ENCODE measurements around the gene NDUFS6. TPM values are rescaled to one million over a fixed set of nuclear protein-coding genes. Genes with fewer than 3 reads are reported as not detected.

The NDUFS6 gene
- polyA plus RNA-seq, 2 donors: 41.8 to 67.4 TPM

DNA sequence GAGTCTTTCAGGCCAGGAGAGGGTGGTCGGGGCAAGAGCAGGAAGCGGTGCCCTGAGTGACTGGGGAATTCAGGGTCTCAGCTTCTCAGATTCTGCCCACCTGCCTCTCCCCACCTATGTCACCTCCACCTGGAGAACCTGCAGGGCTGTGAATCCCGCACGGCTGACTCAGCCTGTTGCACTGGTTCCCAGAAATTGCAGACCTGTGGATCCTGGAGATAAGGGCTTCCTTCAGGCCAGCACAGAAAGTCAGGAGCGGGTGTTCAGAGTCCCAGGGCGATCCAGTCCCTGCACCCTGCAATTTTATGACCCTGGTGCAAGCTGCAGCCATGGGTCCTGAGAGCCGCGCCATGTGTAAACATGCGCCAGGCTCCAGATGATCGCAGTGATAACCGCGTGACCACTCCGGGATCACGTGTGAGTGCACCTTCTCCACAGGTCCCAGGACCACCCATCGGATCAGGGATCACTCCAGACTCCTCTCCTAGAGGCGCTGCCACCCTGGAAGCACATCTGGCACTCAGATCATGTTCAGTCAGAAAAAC, 63.8 kb downstream of the NDUFS6 start:
- Histone ChIP-seq H3K27me3 (ENCODE audit: control insufficient read depth in 1 of 2, insufficient read depth in 2 of 2, low read length in 2 of 2) (peaks cover 0 to 3% of the 10 kb centered on the region in 2 donors), H3K9me3 (ENCODE audit: control insufficient read depth in 2 of 2, insufficient read depth in 1 of 2, low read depth in 1 of 2, low read length in 1 of 2) (peaks cover 0 to 4% of the 10 kb centered on the region in 2 donors), H3K4me3 (ENCODE audit: low read depth in 1 of 2, low read length in 2 of 2) (no peak overlapping the region), H3K27ac (ENCODE audit: low read depth in 2 of 2, low read length in 1 of 2) (no peak overlapping the region), H3K4me1 (ENCODE audit: control insufficient read depth in 2 of 2, insufficient read depth in 2 of 2, low read length in 1 of 2) (no peaks in the 10 kb centered on the region), H3K36me3 (ENCODE audit: control insufficient read depth in 2 of 2, insufficient read depth in 2 of 2, low read length in 1 of 2) (no peaks in the 10 kb centered on the region)
- WGBS, 2 donors: 78 to 85% methylated on average over 16 of the region's 16 CpGs

DNA sequence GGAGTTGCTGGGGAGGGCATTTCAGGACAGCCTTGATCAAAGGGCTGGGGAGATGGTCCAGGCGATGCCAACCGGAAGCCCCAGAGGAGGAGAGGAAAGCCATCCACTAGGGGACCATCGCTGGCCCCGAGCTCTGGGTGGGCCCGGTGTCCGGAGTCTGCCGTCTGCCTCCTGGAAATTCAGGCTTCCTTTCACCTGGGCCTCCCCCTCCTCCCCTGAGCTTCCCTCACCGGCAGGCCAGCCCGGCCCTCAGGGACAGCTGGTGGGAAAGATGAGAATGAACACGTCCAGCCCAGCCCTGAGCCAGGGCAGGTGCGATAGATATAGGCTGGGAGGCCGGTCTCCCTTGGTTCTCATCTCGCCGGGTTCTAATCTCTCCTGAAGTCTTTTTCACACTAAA, 64.3 kb downstream of the NDUFS6 start:
- 56 to 66% methylated on average over 14 of the region's 14 CpGs for WGBS, 2 donors
- H3K27me3 ChIP-seq (ENCODE audit: control insufficient read depth in 1 of 2, insufficient read depth in 2 of 2, low read length in 2 of 2): no peaks in the 10 kb centered on the region
- H3K27ac ChIP-seq (ENCODE audit: low read depth in 2 of 2, low read length in 1 of 2): no peak overlapping the region
- no peaks in the 10 kb centered on the region for H3K36me3 ChIP-seq (ENCODE audit: control insufficient read depth in 2 of 2, insufficient read depth in 2 of 2, low read length in 1 of 2)
- no peaks in the 10 kb centered on the region for H3K4me1 ChIP-seq (ENCODE audit: control insufficient read depth in 2 of 2, insufficient read depth in 2 of 2, low read length in 1 of 2)
- no peak overlapping the region for H3K4me3 ChIP-seq (ENCODE audit: low read depth in 1 of 2, low read length in 2 of 2)
- peaks cover 0 to 6% of the 10 kb centered on the region in 2 donors for H3K9me3 ChIP-seq (ENCODE audit: control insufficient read depth in 2 of 2, insufficient read depth in 1 of 2, low read depth in 1 of 2, low read length in 1 of 2)

Other genes with a start within 250 kb of the NDUFS6 start
- 10 to 100 TPM; 32.6 to 78.2 TPM for gene MRPL36, start 1.6 kb upstream of the NDUFS6 start, polyA plus RNA-seq
- gene IRX4, start 81.5 kb downstream of the NDUFS6 start, polyA plus RNA-seq: 10 to 100 TPM in 1 of 2 donors, 1 to 10 TPM in 1; 9.3 to 15.6 TPM

Data from esophagus (tissue), 2 donors.